ENCODE data around the gene CDH10. TPM values are rescaled to one million over a fixed set of nuclear protein-coding genes. Genes with fewer than 3 reads are reported as not detected.

CDH10 gene
- total RNA-seq, 1 donor from 2014 or later = 11.0 TPM

DNA sequence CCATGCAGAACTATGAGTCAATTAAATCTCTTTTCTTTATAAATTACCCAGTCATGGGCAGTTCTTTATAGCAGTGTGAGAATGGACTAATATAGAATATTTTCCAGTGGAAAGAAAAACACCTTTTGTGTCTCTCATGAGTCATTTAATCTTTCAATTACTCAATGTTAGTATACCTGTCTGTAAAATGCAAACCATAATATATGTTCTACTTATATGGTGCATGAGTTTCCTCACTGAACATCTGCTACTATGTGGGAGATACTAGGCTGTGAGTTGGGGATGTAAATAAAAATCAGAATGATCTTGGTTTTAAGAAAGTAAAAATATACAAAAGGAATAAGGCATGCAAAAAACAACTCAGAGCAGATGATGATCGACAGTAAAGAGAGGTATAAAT, 15.0 kb downstream of the CDH10 start:
- Mint-ChIP-seq H3K36me3 (ENCODE audit: insufficient read depth) (peaks cover 5% of the 10 kb centered on the region), H3K4me1 (ENCODE audit: low read depth) (peaks cover 20% of the 10 kb centered on the region), H3K27me3 (no peaks in the 10 kb centered on the region), H3K4me3 (ENCODE audit: low read depth) (no peak overlapping the region), H3K27ac (no peak overlapping the region), H3K9me3 (ENCODE audit: low read depth) (peaks cover 3% of the 10 kb centered on the region)
- TF ChIP-seq, protein P1, sequence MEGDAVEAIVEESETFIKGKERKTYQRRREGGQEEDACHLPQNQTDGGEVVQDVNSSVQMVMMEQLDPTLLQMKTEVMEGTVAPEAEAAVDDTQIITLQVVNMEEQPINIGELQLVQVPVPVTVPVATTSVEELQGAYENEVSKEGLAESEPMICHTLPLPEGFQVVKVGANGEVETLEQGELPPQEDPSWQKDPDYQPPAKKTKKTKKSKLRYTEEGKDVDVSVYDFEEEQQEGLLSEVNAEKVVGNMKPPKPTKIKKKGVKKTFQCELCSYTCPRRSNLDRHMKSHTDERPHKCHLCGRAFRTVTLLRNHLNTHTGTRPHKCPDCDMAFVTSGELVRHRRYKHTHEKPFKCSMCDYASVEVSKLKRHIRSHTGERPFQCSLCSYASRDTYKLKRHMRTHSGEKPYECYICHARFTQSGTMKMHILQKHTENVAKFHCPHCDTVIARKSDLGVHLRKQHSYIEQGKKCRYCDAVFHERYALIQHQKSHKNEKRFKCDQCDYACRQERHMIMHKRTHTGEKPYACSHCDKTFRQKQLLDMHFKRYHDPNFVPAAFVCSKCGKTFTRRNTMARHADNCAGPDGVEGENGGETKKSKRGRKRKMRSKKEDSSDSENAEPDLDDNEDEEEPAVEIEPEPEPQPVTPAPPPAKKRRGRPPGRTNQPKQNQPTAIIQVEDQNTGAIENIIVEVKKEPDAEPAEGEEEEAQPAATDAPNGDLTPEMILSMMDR (IDR thresholded peaks at IDR 0.05; ENCODE audit: unreplicated experiment) = no peak
- no peak for DNase-seq (ENCODE audit: low spot score, unreplicated experiment)

DNA sequence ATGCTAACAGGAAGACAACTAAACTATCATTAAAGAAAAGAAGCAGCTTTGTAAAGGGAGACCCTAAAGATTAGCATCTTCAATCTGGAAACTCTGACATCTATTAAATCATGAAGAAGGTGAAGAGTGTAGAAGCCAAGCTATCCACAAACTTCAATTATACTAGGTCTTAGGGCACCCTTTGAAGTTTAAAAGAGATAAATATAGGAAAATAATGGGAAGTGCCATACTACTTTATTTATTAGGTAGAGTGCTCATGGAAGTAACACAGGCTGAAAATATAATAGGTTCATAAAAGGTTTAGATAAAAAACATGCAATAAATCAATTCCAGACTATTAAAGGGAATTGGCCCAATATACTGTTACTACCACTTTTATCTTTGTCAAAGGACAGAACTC, 19.9 kb downstream of the CDH10 start:
- no peak overlapping the region for H3K27ac Mint-ChIP-seq
- TF ChIP-seq, protein P1 (IDR thresholded peaks at IDR 0.05; ENCODE audit: unreplicated experiment) = no peak
- H3K9me3 Mint-ChIP-seq (ENCODE audit: low read depth) = peaks cover 3% of the 10 kb centered on the region
- H3K4me1 Mint-ChIP-seq (ENCODE audit: low read depth) = no peaks in the 10 kb centered on the region
- peaks cover 4% of the 10 kb centered on the region for H3K36me3 Mint-ChIP-seq (ENCODE audit: insufficient read depth)
- no peak for DNase-seq (ENCODE audit: low spot score, unreplicated experiment)
- no peaks in the 10 kb centered on the region for H3K27me3 Mint-ChIP-seq
- H3K4me3 Mint-ChIP-seq (ENCODE audit: low read depth) = no peak overlapping the region

DNA sequence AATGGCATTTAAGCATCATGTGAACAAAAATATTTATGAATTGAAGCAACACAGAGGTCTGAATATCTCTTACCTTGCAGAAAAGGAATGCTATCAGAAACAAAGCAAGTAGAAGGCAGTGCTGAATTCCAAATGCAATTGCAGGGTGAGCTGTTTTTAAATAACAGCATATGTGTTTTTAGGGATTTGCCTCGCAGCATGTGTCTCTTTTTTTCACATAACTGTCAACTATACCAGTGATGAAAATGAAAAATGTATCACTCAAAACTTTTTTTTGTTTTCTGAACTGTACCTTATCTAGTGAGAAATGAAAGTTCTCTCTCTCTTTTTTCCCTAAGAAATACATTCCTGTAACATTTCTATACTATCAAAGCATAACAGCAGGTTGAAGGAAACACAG, 21.2 kb downstream of the CDH10 start:
- TF ChIP-seq, protein P1 (IDR thresholded peaks at IDR 0.05; ENCODE audit: unreplicated experiment) = no peak
- Mint-ChIP-seq H3K36me3 (ENCODE audit: insufficient read depth) (no peaks in the 10 kb centered on the region), H3K27ac (no peak overlapping the region), H3K4me3 (ENCODE audit: low read depth) (no peak overlapping the region), H3K9me3 (ENCODE audit: low read depth) (no peaks in the 10 kb centered on the region), H3K27me3 (no peaks in the 10 kb centered on the region), H3K4me1 (ENCODE audit: low read depth) (no peaks in the 10 kb centered on the region)
- DNase-seq (ENCODE audit: low spot score, unreplicated experiment) = no peak

DNA sequence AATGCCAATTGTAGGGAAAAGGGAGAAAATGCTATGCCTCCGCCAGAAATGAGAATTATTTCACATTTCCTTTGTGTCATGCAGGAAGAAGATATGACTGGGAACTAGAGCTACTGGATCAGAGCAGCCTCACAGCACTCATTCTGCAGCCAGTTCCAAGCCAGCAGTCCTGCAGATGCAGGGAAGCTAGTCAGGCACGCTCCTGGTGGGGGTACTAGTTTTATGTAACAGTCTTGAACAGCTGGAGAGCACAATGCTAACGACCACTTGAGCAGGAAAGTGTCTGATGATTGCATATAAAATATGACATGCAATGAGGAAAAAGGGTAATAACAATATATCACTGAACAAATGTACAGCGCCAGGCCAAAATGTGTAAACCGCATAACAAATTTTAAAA, 21.7 kb downstream of the CDH10 start:
- no peak overlapping the region for H3K27ac Mint-ChIP-seq
- no peak for DNase-seq (ENCODE audit: low spot score, unreplicated experiment)
- H3K4me3 Mint-ChIP-seq (ENCODE audit: low read depth) = no peak overlapping the region
- H3K4me1 Mint-ChIP-seq (ENCODE audit: low read depth) = no peaks in the 10 kb centered on the region
- H3K27me3 Mint-ChIP-seq = no peaks in the 10 kb centered on the region
- TF ChIP-seq, protein P1 (IDR thresholded peaks at IDR 0.05; ENCODE audit: unreplicated experiment) = no peak
- H3K9me3 Mint-ChIP-seq (ENCODE audit: low read depth) = no peaks in the 10 kb centered on the region
- H3K36me3 Mint-ChIP-seq (ENCODE audit: insufficient read depth) = no peaks in the 10 kb centered on the region

DNA sequence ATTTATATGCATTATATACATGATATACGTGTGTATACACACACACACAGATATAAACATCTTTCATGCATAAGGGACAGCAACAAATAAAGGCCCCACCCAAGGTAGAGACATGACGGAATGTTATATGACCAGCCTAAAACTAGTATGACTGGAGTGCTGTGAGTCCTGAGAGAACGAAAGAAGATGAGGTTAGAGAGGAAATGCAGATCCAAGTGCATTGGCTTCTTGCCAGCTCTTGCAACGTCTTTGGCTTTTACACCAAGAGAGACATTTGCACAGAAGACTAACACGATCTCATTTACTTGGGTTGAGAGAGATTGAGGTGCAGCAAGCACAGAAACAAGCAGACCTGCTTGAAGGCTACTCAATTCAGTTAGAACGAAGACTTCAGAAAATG, 23.0 kb downstream of the CDH10 start:
- Mint-ChIP-seq H3K27me3 (no peaks in the 10 kb centered on the region), H3K4me1 (ENCODE audit: low read depth) (no peaks in the 10 kb centered on the region), H3K36me3 (ENCODE audit: insufficient read depth) (no peaks in the 10 kb centered on the region), H3K27ac (no peak overlapping the region), H3K4me3 (ENCODE audit: low read depth) (no peak overlapping the region), H3K9me3 (ENCODE audit: low read depth) (no peaks in the 10 kb centered on the region)
- no peak for DNase-seq (ENCODE audit: low spot score, unreplicated experiment)
- TF ChIP-seq, protein P1 (IDR thresholded peaks at IDR 0.05; ENCODE audit: unreplicated experiment) = no peak

All from progenitor cell of endocrine pancreas (in vitro differentiated cells).